ENCODE data around the gene SEMA5B. TPM values are rescaled to one million over a fixed set of nuclear protein-coding genes. Genes with fewer than 3 reads are reported as not detected.

SEMA5B gene
- total RNA-seq, 1 donor from 2014 or later: 1.7 TPM

DNA sequence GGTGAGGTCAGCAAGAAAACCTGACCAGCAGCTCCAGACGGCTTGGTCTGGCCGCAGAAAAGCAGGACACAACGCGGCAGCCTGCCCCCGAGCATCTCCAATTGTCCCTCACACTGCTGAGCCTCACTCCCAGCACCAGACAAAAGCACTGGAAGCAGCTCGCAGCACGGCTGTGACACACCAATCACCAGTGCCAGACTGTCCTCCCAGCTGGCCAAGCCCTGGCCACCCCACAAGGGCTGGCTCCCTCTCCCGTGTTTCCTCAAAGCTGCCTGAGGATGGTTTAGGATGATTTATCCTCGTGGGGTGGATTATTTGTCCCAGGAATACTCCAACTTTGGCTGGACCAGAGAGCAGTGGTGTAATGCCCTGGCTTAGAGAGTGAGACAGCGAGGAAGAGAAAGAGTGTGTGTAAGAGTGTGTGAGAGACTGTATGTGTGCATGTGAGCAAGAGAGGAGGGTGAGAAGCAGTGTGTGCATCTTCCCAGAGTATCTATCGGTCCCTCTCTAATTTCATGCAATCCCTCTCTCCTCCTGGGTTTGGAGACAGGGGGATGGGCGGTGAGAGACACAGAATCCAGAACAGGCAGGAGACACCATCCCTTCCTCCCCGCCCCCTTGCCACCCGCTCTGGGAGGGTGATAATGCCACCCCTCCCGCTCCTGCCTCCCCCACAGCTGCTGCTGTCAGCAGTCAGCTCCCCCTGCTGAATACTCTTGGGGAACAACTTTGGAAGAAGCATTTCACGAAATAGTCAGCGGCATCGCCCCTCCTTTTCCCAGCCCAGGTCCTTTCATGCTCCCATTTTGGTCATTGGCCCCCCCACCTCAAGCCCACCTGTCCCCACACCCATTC lies 34.2 kb downstream of the SEMA5B start:
- DNase-seq (ENCODE audit: low spot score): no peak

GRCh38 chr3:122992676-122993075 lies 34.9 kb downstream of the SEMA5B start:
- no peak for DNase-seq (ENCODE audit: low spot score)

DNA sequence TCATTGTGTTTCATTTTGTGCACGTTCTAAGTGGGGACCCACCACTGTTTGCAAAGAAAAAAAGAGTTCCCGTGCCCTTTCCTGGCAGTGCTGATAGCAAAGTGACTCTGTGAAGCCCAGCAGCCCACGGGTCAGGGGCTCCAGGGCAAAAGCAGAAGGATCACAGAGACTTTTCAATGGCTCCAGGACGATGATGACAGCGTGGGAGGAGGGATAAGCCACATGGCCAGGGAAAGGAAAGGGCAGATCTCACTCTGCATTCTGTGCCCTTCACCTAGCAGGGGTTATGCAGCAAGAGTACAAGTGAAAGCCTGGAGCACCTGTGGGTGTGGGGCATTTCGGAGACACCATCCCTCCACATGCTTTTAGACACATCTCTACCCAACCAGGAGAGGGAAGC lies 35.4 kb downstream of the SEMA5B start:
- DNase-seq (ENCODE audit: low spot score): no peak

GRCh38 chr3:122991236-122991985 lies 36.2 kb downstream of the SEMA5B start:
- DNase-seq (ENCODE audit: low spot score): no peak

- DNase-seq (ENCODE audit: low spot score): no peak
Measured at GRCh38 chr3:122989856-122990575, 37.5 kb downstream of the SEMA5B start.

DNA sequence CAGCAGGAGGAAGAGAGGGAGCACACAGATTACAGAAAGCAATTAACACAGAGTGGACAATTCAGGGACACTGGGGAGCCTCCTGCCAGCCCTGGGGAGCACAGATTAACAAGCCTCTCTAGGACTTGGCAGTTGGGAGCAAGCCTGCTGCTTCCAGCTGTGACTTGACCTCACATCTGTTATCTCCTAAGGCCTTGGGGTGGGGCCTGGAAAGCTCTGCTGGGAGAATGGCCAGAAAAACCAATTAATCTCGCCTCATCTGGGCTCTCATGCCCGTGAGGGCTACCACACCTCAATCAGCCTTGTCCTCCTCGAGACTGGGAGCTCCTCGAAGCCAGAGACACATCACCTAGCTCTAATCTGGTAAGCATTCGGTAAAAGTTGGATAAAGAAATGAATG lies 39.1 kb downstream of the SEMA5B start:
- DNase-seq (ENCODE audit: low spot score): no peak

DNA sequence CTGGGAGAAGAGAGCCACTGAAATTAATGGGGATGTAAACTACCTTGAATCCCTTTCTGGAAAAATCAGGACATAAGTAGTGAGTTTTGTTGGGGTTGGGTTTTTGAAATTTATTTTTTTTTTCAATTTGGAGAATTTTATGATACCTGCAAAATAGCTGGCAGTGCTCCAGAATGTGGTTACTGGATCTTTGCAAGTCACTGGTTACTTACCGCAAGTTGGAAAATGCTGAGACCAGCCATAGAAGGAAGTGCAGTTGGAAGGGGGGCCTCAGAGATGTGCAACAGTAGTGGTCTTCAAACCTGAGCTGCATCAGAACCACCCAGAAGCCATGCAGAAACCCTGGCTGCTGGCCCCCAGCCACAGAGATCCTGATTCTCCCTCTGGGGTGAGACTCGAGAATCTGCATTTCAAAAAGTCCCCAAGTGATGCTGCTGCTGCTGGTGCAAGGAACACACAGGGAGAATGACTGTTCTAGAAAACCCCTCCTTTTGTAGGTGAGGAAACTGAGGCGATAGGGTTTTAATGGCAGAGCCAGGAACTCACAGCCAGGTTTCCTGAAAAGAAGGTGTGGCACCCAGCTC lies 39.7 kb downstream of the SEMA5B start:
- DNase-seq (ENCODE audit: low spot score): no peak

DNA sequence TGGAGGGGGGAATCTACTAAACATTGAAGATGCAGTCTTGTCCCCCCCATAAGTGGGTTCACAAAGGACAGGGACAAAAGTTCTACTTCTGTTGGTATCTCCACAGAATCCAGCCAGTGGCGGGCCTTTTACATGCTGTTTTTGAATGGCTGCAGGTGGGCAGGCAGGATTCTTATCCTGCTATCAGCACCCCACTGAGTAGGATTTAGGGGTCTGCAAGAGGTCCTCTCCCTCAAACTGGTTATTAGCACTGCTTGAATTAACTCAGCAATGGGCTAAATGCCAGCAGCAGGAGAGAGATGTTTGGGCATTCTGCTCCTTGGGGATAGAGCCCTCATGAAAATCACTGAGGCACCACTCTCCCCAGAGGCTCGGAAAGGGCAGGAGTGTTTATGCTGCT lies 40.3 kb downstream of the SEMA5B start:
- no peak for DNase-seq (ENCODE audit: low spot score)

DNA sequence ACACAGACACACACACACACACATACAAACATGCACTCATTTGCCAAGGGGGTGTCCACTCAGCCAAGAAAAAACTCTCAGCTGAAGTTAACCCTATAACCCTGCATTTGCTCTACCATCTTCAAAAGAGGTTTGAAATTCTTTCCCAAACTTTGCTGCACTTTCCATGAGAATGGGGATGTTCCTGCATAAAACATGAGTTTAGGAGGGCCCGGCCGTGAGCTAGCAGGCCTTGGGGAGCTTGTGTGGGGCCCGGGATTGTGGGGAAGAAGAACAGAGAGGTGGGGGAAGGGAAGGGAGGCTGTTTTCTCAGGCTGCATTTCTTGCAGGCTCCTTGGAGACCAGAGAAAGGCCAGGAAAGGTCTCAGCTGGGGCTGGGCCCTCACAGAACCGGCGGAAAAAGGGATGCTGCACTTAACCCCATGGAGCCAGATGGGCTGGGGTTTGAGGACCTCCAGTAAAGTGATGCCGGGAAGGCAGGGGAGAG lies 40.8 kb downstream of the SEMA5B start:
- DNase-seq (ENCODE audit: low spot score): no peak

GRCh38 chr3:122985539-122985938 lies 42.0 kb downstream of the SEMA5B start:
- no peak for DNase-seq (ENCODE audit: low spot score)

DNA sequence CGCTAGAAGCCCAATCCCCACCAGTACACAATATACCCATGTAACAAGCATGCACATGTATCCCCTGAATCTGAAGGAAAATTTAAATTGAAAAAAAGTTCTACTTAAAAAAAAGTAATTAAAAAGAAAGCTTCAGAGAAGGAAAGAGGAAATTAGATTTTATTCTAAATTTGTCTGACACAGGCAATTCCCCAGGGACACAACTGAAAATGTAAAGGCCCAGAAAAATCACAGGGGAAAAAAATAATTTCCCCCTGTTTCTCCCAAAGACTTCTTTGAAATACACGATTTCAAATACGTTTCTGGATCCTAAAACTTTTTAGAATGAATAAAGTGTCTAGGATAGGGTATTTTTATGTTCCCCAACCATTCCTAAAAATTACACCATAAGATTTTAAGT lies 42.9 kb downstream of the SEMA5B start:
- DNase-seq (ENCODE audit: low spot score): no peak

DNA sequence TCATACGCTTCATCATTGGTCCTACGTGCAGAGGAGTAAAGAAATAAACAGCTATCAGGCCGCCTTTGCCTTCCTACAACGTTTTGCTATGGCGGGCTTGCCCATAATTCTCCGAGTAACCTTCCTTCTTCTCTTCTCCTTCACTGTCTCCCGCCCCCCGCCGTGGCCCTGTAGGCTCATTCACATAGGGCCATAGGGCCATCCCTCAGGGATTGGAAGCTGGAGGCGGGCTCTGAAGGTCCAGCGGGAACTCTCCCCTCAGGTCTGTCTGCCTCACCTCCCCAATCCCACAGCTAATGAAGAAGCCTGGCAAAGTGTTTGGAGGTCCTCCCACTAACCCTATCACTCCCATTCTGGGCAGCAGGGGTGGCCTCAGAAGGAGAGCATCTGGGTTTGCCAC lies 43.6 kb downstream of the SEMA5B start:
- no peak for DNase-seq (ENCODE audit: low spot score)

DNA sequence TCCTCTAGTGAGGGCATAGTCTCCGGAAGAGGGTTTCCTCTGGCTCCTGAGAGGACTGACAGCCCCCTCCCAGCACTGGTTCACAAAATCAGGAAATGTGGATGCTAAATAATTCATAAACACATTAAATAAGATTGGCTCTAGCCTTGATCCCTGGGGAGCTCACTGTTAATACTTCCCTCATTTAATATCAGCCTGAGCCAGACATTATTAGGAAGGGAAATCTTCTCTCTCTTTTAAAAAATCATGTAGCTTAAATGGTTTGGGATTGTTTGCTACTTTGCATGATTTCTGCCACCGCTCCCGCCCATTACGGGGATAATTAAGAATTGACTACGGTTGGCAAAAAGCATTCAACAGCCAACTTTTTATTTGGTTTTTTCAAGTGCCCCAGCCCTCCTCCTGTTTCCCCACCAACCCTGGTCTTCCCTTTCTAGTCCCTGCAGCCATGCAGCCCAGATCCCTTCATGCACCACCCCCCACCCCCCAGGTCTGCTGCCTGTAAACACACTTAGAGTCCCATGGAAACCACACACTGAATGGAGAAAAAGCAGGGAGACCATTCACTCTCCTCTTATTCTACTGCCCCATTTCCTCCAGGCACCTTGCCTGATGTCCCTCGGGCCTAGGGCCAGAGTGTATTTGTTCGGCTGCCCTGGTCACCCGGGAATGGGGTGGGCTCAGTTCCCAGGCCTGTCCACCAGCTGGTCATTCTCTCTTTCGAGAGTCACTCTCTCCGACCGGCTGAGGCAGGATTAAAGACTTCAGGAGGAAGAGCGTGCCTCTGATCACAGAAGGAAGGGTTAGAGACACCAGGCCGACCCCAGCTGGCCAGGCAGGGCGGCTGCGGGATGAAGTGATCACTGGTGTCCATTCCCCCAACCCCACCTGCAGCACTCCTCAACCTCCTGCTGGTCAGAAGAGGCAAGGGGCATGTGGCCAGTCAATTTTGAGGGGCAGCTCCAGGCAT lies 45.1 kb downstream of the SEMA5B start:
- DNase-seq (ENCODE audit: low spot score): no peak

GRCh38 chr3:122979211-122979610 lies 48.4 kb downstream of the SEMA5B start:
- no peak for DNase-seq (ENCODE audit: low spot score)

GRCh38 chr3:122978569-122978968 lies 49.0 kb downstream of the SEMA5B start:
- DNase-seq (ENCODE audit: low spot score): no peak

GRCh38 chr3:122977746-122978466 lies 49.7 kb downstream of the SEMA5B start:
- DNase-seq (ENCODE audit: low spot score): no peak

DNA sequence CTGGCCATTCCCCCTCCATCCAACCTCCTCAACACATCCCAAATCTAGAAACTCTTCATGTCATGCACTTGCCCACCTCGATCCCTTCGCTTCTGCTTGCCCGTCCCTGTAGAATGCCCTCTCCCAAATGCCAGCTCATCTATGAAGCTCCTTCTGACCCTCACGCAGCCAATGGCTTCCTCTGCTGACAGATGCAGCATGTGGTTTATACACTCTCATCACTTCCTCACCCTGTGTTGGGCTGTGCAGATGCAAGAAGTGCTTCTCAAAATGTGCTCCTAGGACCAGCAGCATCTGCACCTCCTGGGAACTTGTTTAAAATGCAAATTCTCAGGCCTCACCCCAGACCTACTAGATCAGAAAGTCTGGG lies 51.7 kb downstream of the SEMA5B start:
- no peak for DNase-seq (ENCODE audit: low spot score)

- no peak for DNase-seq (ENCODE audit: low spot score)
Measured at GRCh38 chr3:122975163-122975923, 52.2 kb downstream of the SEMA5B start.

DNA sequence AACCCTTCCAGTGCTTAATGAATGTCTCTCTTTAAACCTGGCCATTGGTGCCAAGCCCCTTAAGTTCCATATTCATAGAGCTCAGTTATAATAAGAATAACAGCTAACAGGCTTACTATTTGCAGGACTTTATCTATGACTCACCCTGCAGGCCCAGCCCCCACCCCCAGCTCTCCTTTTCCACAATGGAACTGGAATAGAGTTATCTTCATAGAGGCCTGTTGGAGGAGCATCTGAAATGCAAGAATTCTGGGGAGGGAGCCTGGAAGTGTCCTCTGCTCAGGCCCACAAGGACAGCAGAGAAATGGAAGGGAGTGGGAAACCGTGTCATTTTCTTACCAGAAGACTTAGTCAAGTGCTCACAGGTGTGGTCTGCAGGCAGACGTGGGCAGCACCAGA lies 52.8 kb downstream of the SEMA5B start:
- no peak for DNase-seq (ENCODE audit: low spot score)

All from mucosa of gallbladder (tissue), 1 donor.